ENCODE measurements around the gene SLC22A31.
A peak's percentile ranks its signal among the peaks of the same experiment; 100 is the strongest.

SLC22A31 gene

GRCh38 chr16:89230255-89230654 is 29.9 kb upstream of the SLC22A31 start:
- no peak for DNase-seq (ENCODE audit: low read depth)
- H3K4me3 ChIP-seq (ENCODE audit: control insufficient read depth, low read depth, low read length): no peak overlapping the region
- no peak for TF ChIP-seq CTCF (IDR thresholded peaks at IDR 0.05; ENCODE audit: control insufficient read depth, insufficient read depth, low read depth, low read length, missing control alignments)

GRCh38 chr16:89224665-89225064 is 24.3 kb upstream of the SLC22A31 start:
- no peak for TF ChIP-seq CTCF (IDR thresholded peaks at IDR 0.05; ENCODE audit: control insufficient read depth, insufficient read depth, low read depth, low read length, missing control alignments)
- DNase-seq (ENCODE audit: low read depth): no peak
- no peak overlapping the region for H3K4me3 ChIP-seq (ENCODE audit: control insufficient read depth, low read depth, low read length)

- no peak overlapping the region for H3K4me3 ChIP-seq (ENCODE audit: control insufficient read depth, low read depth, low read length)
- no peak for DNase-seq (ENCODE audit: low read depth)
- TF ChIP-seq CTCF (IDR thresholded peaks at IDR 0.05; ENCODE audit: control insufficient read depth, insufficient read depth, low read depth, low read length, missing control alignments): no peak
Measured at GRCh38 chr16:89222931-89223330, 22.6 kb upstream of the SLC22A31 start.

GRCh38 chr16:89221604-89222003 is 21.3 kb upstream of the SLC22A31 start:
- no peak overlapping the region for H3K4me3 ChIP-seq (ENCODE audit: control insufficient read depth, low read depth, low read length)
- no peak for TF ChIP-seq CTCF (IDR thresholded peaks at IDR 0.05; ENCODE audit: control insufficient read depth, insufficient read depth, low read depth, low read length, missing control alignments)
- no peak for DNase-seq (ENCODE audit: low read depth)

- no peak for DNase-seq (ENCODE audit: low read depth)
- TF ChIP-seq CTCF (IDR thresholded peaks at IDR 0.05; ENCODE audit: control insufficient read depth, insufficient read depth, low read depth, low read length, missing control alignments): no peak
- no peak overlapping the region for H3K4me3 ChIP-seq (ENCODE audit: control insufficient read depth, low read depth, low read length)
Measured at GRCh38 chr16:89219365-89219764, 19.0 kb upstream of the SLC22A31 start.

GRCh38 chr16:89217388-89218191 is 17.3 kb upstream of the SLC22A31 start, which contains the start of gene ZNF778:
ZNF778 (plus strand) TSS chr16:89217703; CDS start chr16:89221128, 3,425 bp downstream.
- DNase-seq (ENCODE audit: low read depth): peak; percentile 23
- TF ChIP-seq CTCF (IDR thresholded peaks at IDR 0.05; ENCODE audit: control insufficient read depth, insufficient read depth, low read depth, low read length, missing control alignments): no peak
- H3K4me3 ChIP-seq (ENCODE audit: control insufficient read depth, low read depth, low read length): peak within 1 kb of the TSS; percentile 94

All from AG09309 (cell line).